ENCODE data around the gene CXCL14.

Gene CXCL14

GRCh38 chr5:135568923-135569360 lies 9.8 kb downstream of the CXCL14 start:
- in situ Hi-C loops (cut with MboI; ENCODE audit: low sequenced_read_pairs) = no loop called here

GRCh38 chr5:135568246-135568645 lies 10.5 kb downstream of the CXCL14 start:
- in situ Hi-C loops (cut with MboI; ENCODE audit: low sequenced_read_pairs) = no loop called here

- in situ Hi-C loops (cut with MboI; ENCODE audit: low sequenced_read_pairs) = no loop called here
These were observed 11.1 kb downstream of the CXCL14 start for GRCh38 chr5:135567661-135568060.

- in situ Hi-C loops (cut with MboI; ENCODE audit: low sequenced_read_pairs) = no loop called here
These were observed 12.1 kb downstream of the CXCL14 start for GRCh38 chr5:135566422-135567400.

GRCh38 chr5:135565725-135566421 lies 12.9 kb downstream of the CXCL14 start:
- in situ Hi-C loops (cut with MboI; ENCODE audit: low sequenced_read_pairs) = no loop called here

GRCh38 chr5:135565266-135565665 lies 13.5 kb downstream of the CXCL14 start:
- in situ Hi-C loops (cut with MboI; ENCODE audit: low sequenced_read_pairs) = no loop called here

- in situ Hi-C loops (cut with MboI; ENCODE audit: low sequenced_read_pairs) = no loop called here
These were observed 14.5 kb downstream of the CXCL14 start for GRCh38 chr5:135564331-135564730.

- in situ Hi-C loops (cut with MboI; ENCODE audit: low sequenced_read_pairs) = no loop called here
These were observed 17.5 kb downstream of the CXCL14 start for GRCh38 chr5:135561266-135561665.

GRCh38 chr5:135560858-135561257 lies 17.9 kb downstream of the CXCL14 start:
- in situ Hi-C loops (cut with MboI; ENCODE audit: low sequenced_read_pairs) = no loop called here

- in situ Hi-C loops (cut with MboI; ENCODE audit: low sequenced_read_pairs) = loop anchor here (10.0 kb wide), 1 partner anchor 95 kb away; no protein-coding TSS in a partner anchor
These were observed 19.4 kb downstream of the CXCL14 start for GRCh38 chr5:135559354-135559753.

GRCh38 chr5:135557076-135557838 lies 21.5 kb downstream of the CXCL14 start:
- in situ Hi-C loops (cut with MboI; ENCODE audit: low sequenced_read_pairs) = loop anchor here (10.0 kb wide), 1 partner anchor 92 kb away; no protein-coding TSS in a partner anchor

- in situ Hi-C loops (cut with MboI; ENCODE audit: low sequenced_read_pairs) = loop anchor here (10.0 kb wide), 1 partner anchor 92 kb away; no protein-coding TSS in a partner anchor
These were observed 22.2 kb downstream of the CXCL14 start for GRCh38 chr5:135556620-135557019.

- in situ Hi-C loops (cut with MboI; ENCODE audit: low sequenced_read_pairs) = loop anchor here (10.0 kb wide), 1 partner anchor 91 kb away; no protein-coding TSS in a partner anchor
These were observed 23.3 kb downstream of the CXCL14 start for GRCh38 chr5:135555530-135555929.

- in situ Hi-C loops (cut with MboI; ENCODE audit: low sequenced_read_pairs) = loop anchor here (10.0 kb wide), 1 partner anchor 89 kb away; no protein-coding TSS in a partner anchor
These were observed 24.9 kb downstream of the CXCL14 start for GRCh38 chr5:135553688-135554462.

GRCh38 chr5:135551593-135552447 lies 27.0 kb downstream of the CXCL14 start:
- in situ Hi-C loops (cut with MboI; ENCODE audit: low sequenced_read_pairs) = loop anchor here (10.0 kb wide), 1 partner anchor 87 kb away; no protein-coding TSS in a partner anchor

GRCh38 chr5:135549413-135549812 lies 29.4 kb downstream of the CXCL14 start:
- in situ Hi-C loops (cut with MboI; ENCODE audit: low sequenced_read_pairs) = no loop called here

- in situ Hi-C loops (cut with MboI; ENCODE audit: low sequenced_read_pairs) = no loop called here
These were observed 31.1 kb downstream of the CXCL14 start for GRCh38 chr5:135547590-135548254.

- in situ Hi-C loops (cut with MboI; ENCODE audit: low sequenced_read_pairs) = no loop called here
These were observed 31.9 kb downstream of the CXCL14 start for GRCh38 chr5:135546912-135547311.

Data from HL-60/S4 treated with phorbol 12-myristate 13-acetate at 8.2 ng/mL for 4 days and 3 days (cell line).